OCI-LY7 (cell line): ENCODE results near the gene TCEANC2. TPM values are rescaled to one million over a fixed set of nuclear protein-coding genes. Genes with fewer than 3 reads are reported as not detected.

Source experiments
- BruUV-seq: library from RNA; stranded (reverse); fragments of 400-500 nt; replicated peaks from 2 replicates; lab custom pipeline; 2021; lab: Mats Ljungman, UMichigan
- CTCF ChIA-PET: fragments of 300-600 bp; sonication (Branson Sonifier 250); formaldehyde crosslinking; loops from one replicate; lab custom pipeline; 2022; ENCODE audit warnings: antibody characterized with exemption; ENCODE audit not compliant: unreplicated experiment; lab: Charles Lee
- POLR2A ChIA-PET: fragments of 300-600 bp; sonication (Branson Sonifier 250); formaldehyde crosslinking; loops from one replicate; lab custom pipeline; 2022; ENCODE audit warnings: antibody characterized with exemption; lab: Charles Lee
- DNase-seq: peaks from one replicate; pipeline ENCODE4 v3.0.0-alpha.2; 2015; ENCODE audit warnings: low spot score
- H2AFZ ChIP-seq: fragments of 200-600 bp; sonication (generic), shearing (Covaris generic); 2 replicates; pipeline ENCODE4 v1.6.1; 2014; ENCODE audit warnings: mild to moderate bottlenecking, antibody characterized with exemption, low read length, moderate library complexity
- H3K27ac ChIP-seq: fragments of 200-600 bp; sonication (generic); 2 replicates; pipeline ENCODE4 v1.5.1; 2014; ENCODE audit warnings: mixed run types, low read depth, mild to moderate bottlenecking, moderate library complexity, low read length, inconsistent platforms; ENCODE audit not compliant: poor library complexity, severe bottlenecking
- H3K36me3 ChIP-seq: fragments of 200-600 bp; sonication (generic); 2 replicates; pipeline ENCODE4 v1.6.1; 2014; ENCODE audit warnings: mild to moderate bottlenecking, antibody characterized with exemption, low read length, moderate library complexity, mixed read lengths; ENCODE audit not compliant: insufficient read depth
- H3K4me1 ChIP-seq: fragments of 200-600 bp; sonication (generic); 2 replicates; pipeline ENCODE4 v1.5.1; 2014; ENCODE audit warnings: mild to moderate bottlenecking, low read length; ENCODE audit not compliant: insufficient read depth, poor library complexity, severe bottlenecking
- H3K4me2 ChIP-seq: fragments of 200-600 bp; sonication (generic); 2 replicates; pipeline ENCODE4 v1.6.1; 2014; ENCODE audit warnings: mild to moderate bottlenecking, low read length
- H3K4me3 ChIP-seq: fragments of 200-600 bp; sonication (generic); 2 replicates; pipeline ENCODE4 v1.5.1; 2014; ENCODE audit warnings: mild to moderate bottlenecking, low read depth, low read length; ENCODE audit not compliant: poor library complexity, severe bottlenecking
- H3K79me2 ChIP-seq: fragments of 200-600 bp; sonication (generic); 2 replicates; pipeline ENCODE4 v1.6.1; 2016; ENCODE audit warnings: low read depth, mild to moderate bottlenecking, low read length, moderate library complexity, mixed read lengths; ENCODE audit not compliant: insufficient read depth
- H3K9me2 ChIP-seq: fragments of 200-600 bp; sonication (generic); 2 replicates; pipeline ENCODE4 v1.6.1; 2016; ENCODE audit warnings: mild to moderate bottlenecking, low read length, mixed read lengths; ENCODE audit not compliant: insufficient read depth
- H3K9me3 ChIP-seq: fragments of 200-600 bp; sonication (generic); 2 replicates; pipeline ENCODE4 v1.6.1; 2014; ENCODE audit warnings: mild to moderate bottlenecking, mixed run types, low read length, mixed read lengths
- H4K20me1 ChIP-seq: fragments of 200-600 bp; sonication (generic); 2 replicates; pipeline ENCODE4 v1.6.1; 2014; ENCODE audit warnings: mild to moderate bottlenecking, antibody characterized with exemption, low read length, moderate library complexity, mixed read lengths; ENCODE audit not compliant: insufficient read depth
- EZH2phosphoT487 ChIP-seq: fragments of 200-600 bp; sonication (generic); IDR thresholded peaks from 2 replicates; pipeline ENCODE4 v1.6.1; 2018; ENCODE audit warnings: low read depth, borderline replicate concordance, mild to moderate bottlenecking, mixed run types, antibody characterized with exemption, low read length, moderate library complexity, mixed read lengths
- intact Hi-C: fragments of 100-400 bp; cut with micrococcal nuclease; formaldehyde crosslinking; loops from one replicate; pipeline ENCODE4 v1.10.0; 2022; ENCODE audit not compliant: unreplicated experiment
- total RNA-seq, 2 experiments: library from RNA; depleted of rRNA in 1 of 2; stranded (reverse); fragments of >200 nt in 1 of 2; shearing (Covaris generic) in 1 of 2; gene quantifications; 2 replicates each; pipeline ENCODE4 v1.2.3, GENCODE V29; 2014 to 2022
- TF ChIP-seq, protein P1 (sequence below): fragments of 200-600 bp; sonication (generic); conservative IDR thresholded peaks from 2 replicates; pipeline ENCODE4 v1.5.1; 2014; ENCODE audit warnings: mild to moderate bottlenecking, antibody characterized with exemption, low read length, moderate library complexity, mixed read lengths

The TCEANC2 gene
- total RNA-seq, 2 experiments from 2014 or later = 5.1 to 9.5 TPM

DNA sequence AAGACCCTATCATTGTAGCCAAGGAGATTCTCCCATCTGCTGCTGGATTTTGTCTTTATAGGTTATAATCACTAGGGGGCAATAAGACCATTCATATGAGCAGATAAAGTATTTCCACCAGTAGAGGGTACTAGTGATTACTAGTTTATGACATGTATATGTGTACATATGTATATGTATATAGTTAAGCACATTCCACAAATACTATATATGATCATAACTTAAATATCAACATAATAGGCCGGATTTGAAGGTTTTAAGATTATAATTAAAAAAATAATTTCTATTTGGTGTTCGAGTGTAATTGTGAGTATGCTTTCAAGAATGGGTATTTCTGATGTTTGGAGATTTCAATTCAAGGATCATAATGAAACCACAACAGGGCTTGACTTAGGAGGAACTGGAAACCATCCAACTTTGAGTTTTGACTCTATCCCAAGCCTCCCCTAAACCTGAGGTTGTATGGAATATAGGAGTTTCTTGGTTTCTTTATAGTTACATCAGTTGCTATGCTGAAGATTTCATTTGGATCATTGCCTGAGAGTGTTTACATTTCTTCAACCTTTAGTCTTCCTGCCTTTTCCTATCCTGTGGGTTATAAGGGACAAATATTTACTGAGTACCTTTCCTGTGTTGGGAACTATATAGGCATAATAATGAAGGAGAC, 16.9 kb downstream of the TCEANC2 start:
- intact Hi-C loops = loop anchor here (2.0 kb wide), 1 partner anchor 418 kb away; no protein-coding TSS in a partner anchor
- Histone ChIP-seq H3K4me1 (no peaks in the 10 kb centered on the region), H3K27ac (no peak overlapping the region), H3K9me2 (no peaks in the 10 kb centered on the region), H3K4me2 (no peak overlapping the region), H3K36me3 (peaks cover 11% of the 10 kb centered on the region), H2AFZ (no peak overlapping the region), H3K4me3 (no peak overlapping the region), H4K20me1 (no peaks in the 10 kb centered on the region), H3K79me2 (no peaks in the 10 kb centered on the region), H3K9me3 (no peaks in the 10 kb centered on the region; the same call in 1 of the 2 replicates)
- no TSS peak for BruUV-seq
- TF ChIP-seq, protein P1, sequence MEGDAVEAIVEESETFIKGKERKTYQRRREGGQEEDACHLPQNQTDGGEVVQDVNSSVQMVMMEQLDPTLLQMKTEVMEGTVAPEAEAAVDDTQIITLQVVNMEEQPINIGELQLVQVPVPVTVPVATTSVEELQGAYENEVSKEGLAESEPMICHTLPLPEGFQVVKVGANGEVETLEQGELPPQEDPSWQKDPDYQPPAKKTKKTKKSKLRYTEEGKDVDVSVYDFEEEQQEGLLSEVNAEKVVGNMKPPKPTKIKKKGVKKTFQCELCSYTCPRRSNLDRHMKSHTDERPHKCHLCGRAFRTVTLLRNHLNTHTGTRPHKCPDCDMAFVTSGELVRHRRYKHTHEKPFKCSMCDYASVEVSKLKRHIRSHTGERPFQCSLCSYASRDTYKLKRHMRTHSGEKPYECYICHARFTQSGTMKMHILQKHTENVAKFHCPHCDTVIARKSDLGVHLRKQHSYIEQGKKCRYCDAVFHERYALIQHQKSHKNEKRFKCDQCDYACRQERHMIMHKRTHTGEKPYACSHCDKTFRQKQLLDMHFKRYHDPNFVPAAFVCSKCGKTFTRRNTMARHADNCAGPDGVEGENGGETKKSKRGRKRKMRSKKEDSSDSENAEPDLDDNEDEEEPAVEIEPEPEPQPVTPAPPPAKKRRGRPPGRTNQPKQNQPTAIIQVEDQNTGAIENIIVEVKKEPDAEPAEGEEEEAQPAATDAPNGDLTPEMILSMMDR = peak; percentile 100
- no peak for TF ChIP-seq EZH2phosphoT487
- peak; percentile 69 for DNase-seq
- POLR2A ChIA-PET = no interaction called here
- CTCF ChIA-PET = interaction anchor here (0.6 kb wide), 1 partner anchor 54 kb away, joined by 3 read pairs; no protein-coding TSS in a partner anchor

- H3K4me2 ChIP-seq = no peak overlapping the region
- TF ChIP-seq, protein P1 = no peak
- TF ChIP-seq EZH2phosphoT487 = no peak
- H3K79me2 ChIP-seq = no peaks in the 10 kb centered on the region
- no peak overlapping the region for H3K4me3 ChIP-seq
- DNase-seq = no peak
- H3K36me3 ChIP-seq = no peaks in the 10 kb centered on the region; the same call in 1 of the 2 replicates
- H3K27ac ChIP-seq = no peak overlapping the region
- BruUV-seq = no TSS peak
- POLR2A ChIA-PET = interaction anchor here (0.5 to 0.6 kb wide), 3 partner anchors 49 to 363 kb away, joined by 3 to 6 read pairs (median 4); no protein-coding TSS in a partner anchor
- no peaks in the 10 kb centered on the region for H3K9me2 ChIP-seq
- H4K20me1 ChIP-seq = no peaks in the 10 kb centered on the region
- no peak overlapping the region for H2AFZ ChIP-seq
- H3K4me1 ChIP-seq = no peaks in the 10 kb centered on the region
- intact Hi-C loops = no loop called here
- CTCF ChIA-PET = no interaction called here
- no peaks in the 10 kb centered on the region for H3K9me3 ChIP-seq
These were observed 24.0 kb downstream of the TCEANC2 start for GRCh38 chr1:54077359-54077758.

DNA sequence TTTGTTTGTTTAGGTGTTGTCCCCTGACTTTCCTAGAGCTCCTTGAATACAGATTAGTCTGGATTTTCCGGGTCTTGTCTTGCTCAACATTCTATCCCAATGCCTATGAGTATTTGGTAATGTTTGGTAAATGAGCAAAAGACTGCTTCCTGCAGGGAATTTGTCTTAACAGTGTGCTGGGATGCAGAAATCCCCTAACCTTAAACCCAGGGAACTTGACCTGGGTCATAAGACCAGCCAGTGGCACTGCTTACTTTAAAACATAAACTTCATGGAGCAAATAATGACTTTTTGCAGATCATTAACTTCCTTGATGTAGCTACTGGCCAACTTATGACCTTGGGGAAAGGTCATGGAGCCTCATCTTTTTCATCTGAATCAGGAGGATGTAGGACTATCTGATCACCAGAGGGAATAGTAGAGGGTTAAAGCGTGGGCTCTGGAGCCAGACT, 27.2 kb downstream of the TCEANC2 start:
- no peaks in the 10 kb centered on the region for H3K4me1 ChIP-seq
- H3K36me3 ChIP-seq = no peaks in the 10 kb centered on the region
- intact Hi-C loops = no loop called here
- H3K4me3 ChIP-seq = no peak overlapping the region
- no peaks in the 10 kb centered on the region for H4K20me1 ChIP-seq
- no peaks in the 10 kb centered on the region for H3K79me2 ChIP-seq
- ChIA-PET POLR2A (interaction anchor here (0.9 kb wide), 1 partner anchor 10 kb away, joined by 3 read pairs; no protein-coding TSS in a partner anchor), CTCF (no interaction called here)
- no peak overlapping the region for H3K27ac ChIP-seq
- TF ChIP-seq, protein P1 = no peak
- no TSS peak for BruUV-seq
- H3K9me2 ChIP-seq = no peaks in the 10 kb centered on the region
- no peak for DNase-seq
- H2AFZ ChIP-seq = no peak overlapping the region
- H3K4me2 ChIP-seq = no peak overlapping the region
- H3K9me3 ChIP-seq = no peaks in the 10 kb centered on the region
